ENCODE data around the gene MAML1. TPM values are rescaled to one million over a fixed set of nuclear protein-coding genes. Genes with fewer than 3 reads are reported as not detected.
"Not testable (repeated sequence)": the region's sequence is repeated elsewhere in the genome, so short reads cannot be mapped to it uniquely, and the experiment has no call there.

Gene MAML1
- polyA plus RNA-seq, 1 donor from 2014 or later, result 6.8 TPM

DNA sequence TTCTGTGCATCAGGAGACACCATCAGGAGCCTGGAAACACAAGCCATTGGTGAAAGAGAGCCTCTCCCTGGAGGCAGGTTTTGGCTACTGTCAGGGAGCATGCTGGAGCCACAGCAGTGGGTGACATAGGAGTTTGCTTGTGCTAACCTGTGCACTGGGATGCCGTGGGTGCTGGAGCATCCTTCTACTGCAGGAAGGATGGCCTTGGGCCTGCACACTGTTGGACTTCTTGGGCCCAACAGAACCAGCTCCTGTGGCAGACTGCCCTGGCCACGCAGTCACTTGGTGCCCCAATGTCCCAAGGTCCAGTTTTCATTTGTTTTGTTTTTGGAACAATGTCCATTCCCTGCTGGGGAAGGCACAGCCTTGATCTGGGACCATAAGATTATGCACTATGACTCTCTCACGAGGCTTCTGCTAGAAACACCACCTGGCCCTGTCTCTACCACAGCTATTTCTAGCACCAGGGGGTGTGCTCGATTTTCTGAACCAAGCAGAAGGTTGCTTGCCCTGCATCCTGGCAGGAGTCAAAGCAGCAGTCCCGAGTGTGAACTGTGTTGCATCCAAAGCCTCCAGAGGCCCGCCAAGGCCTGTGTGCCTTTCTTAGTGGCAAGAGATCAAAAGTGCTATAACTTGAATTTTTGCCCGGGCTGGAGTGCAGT, 55.7 kb downstream of the MAML1 start:
- Histone ChIP-seq H3K36me3 (ENCODE audit: insufficient read depth, low read length) (no peaks in the 10 kb centered on the region), H3K9me3 (ENCODE audit: low read length) (no peaks in the 10 kb centered on the region), H3K4me3 (ENCODE audit: low read length) (no peak overlapping the region), H3K4me2 (ENCODE audit: low read length) (no peak overlapping the region), H3K79me2 (replicated peaks; ENCODE audit: insufficient read depth, low read length) (no peaks in the 10 kb centered on the region), H3K9me2 (ENCODE audit: insufficient read depth, low read length) (no peaks in the 10 kb centered on the region), H4K20me1 (ENCODE audit: insufficient read depth) (no peaks in the 10 kb centered on the region), H3F3A (ENCODE audit: insufficient read depth, low read length, poor library complexity, severe bottlenecking) (no peaks in the 10 kb centered on the region), H3K27ac (ENCODE audit: low read length) (no peak overlapping the region), H3K27me3 (ENCODE audit: insufficient read depth, low read depth, low read length) (no peaks in the 10 kb centered on the region), H3K9ac (ENCODE audit: low read length) (no peak overlapping the region), H2AFZ (ENCODE audit: low read depth, low read length) (no peak overlapping the region)
- TF ChIP-seq, protein P1, sequence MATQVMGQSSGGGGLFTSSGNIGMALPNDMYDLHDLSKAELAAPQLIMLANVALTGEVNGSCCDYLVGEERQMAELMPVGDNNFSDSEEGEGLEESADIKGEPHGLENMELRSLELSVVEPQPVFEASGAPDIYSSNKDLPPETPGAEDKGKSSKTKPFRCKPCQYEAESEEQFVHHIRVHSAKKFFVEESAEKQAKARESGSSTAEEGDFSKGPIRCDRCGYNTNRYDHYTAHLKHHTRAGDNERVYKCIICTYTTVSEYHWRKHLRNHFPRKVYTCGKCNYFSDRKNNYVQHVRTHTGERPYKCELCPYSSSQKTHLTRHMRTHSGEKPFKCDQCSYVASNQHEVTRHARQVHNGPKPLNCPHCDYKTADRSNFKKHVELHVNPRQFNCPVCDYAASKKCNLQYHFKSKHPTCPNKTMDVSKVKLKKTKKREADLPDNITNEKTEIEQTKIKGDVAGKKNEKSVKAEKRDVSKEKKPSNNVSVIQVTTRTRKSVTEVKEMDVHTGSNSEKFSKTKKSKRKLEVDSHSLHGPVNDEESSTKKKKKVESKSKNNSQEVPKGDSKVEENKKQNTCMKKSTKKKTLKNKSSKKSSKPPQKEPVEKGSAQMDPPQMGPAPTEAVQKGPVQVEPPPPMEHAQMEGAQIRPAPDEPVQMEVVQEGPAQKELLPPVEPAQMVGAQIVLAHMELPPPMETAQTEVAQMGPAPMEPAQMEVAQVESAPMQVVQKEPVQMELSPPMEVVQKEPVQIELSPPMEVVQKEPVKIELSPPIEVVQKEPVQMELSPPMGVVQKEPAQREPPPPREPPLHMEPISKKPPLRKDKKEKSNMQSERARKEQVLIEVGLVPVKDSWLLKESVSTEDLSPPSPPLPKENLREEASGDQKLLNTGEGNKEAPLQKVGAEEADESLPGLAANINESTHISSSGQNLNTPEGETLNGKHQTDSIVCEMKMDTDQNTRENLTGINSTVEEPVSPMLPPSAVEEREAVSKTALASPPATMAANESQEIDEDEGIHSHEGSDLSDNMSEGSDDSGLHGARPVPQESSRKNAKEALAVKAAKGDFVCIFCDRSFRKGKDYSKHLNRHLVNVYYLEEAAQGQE (IDR thresholded peaks at IDR 0.05; ENCODE audit: borderline replicate concordance), result no peak
- TF ChIP-seq RAD21 (conservative IDR thresholded peaks at IDR 0.05) (no peak), SMC3 (conservative IDR thresholded peaks at IDR 0.05; ENCODE audit: poor library complexity) (no peak)

- H3K27ac ChIP-seq (ENCODE audit: low read length); H3K4me3 ChIP-seq (ENCODE audit: low read length); H3K9me3 ChIP-seq (ENCODE audit: low read length); H3K9ac ChIP-seq (ENCODE audit: low read length); H3K27me3 ChIP-seq (ENCODE audit: insufficient read depth, low read depth, low read length); H3K36me3 ChIP-seq (ENCODE audit: insufficient read depth, low read length); H3K9me2 ChIP-seq (ENCODE audit: insufficient read depth, low read length); H4K20me1 ChIP-seq (ENCODE audit: insufficient read depth); H3K79me2 ChIP-seq (replicated peaks; ENCODE audit: insufficient read depth, low read length); H3K4me2 ChIP-seq (ENCODE audit: low read length); H2AFZ ChIP-seq (ENCODE audit: low read depth, low read length); H3F3A ChIP-seq (ENCODE audit: insufficient read depth, low read length, poor library complexity, severe bottlenecking): not testable (repeated sequence)
Measured at GRCh38 chr5:179789278-179789677, 56.7 kb downstream of the MAML1 start.

- Histone ChIP-seq H3K36me3 (ENCODE audit: insufficient read depth, low read length) (no peaks in the 10 kb centered on the region), H3K9me2 (ENCODE audit: insufficient read depth, low read length) (no peaks in the 10 kb centered on the region), H3K27ac (ENCODE audit: low read length) (no peak overlapping the region)
Measured at GRCh38 chr5:179791881-179792611, 59.4 kb downstream of the MAML1 start.

More at GRCh38 chr5:179791881-179792611, 59.4 kb downstream of the MAML1 start:
- H2AFZ ChIP-seq (ENCODE audit: low read depth, low read length), result no peak overlapping the region
- no peaks in the 10 kb centered on the region for H4K20me1 ChIP-seq (ENCODE audit: insufficient read depth)
- no peak overlapping the region for H3K9ac ChIP-seq (ENCODE audit: low read length)
- no peak overlapping the region for H3K4me3 ChIP-seq (ENCODE audit: low read length)
- TF ChIP-seq EP300 (conservative IDR thresholded peaks at IDR 0.05; ENCODE audit: poor library complexity, severe bottlenecking) (no peak), SMC3 (conservative IDR thresholded peaks at IDR 0.05; ENCODE audit: poor library complexity) (no peak), EZH2 (IDR thresholded peaks at IDR 0.05; ENCODE audit: borderline replicate concordance, insufficient read depth, low read length, poor library complexity, severe bottlenecking) (no peak), TAF1 (IDR thresholded peaks at IDR 0.05; ENCODE audit: low read depth) (no peak), CTCF (IDR thresholded peaks at IDR 0.05; ENCODE audit: poor library complexity, severe bottlenecking) (no peak), POLR2AphosphoS5 (IDR thresholded peaks at IDR 0.05) (no peak), RAD21 (conservative IDR thresholded peaks at IDR 0.05) (no peak), MXI1 (conservative IDR thresholded peaks at IDR 0.05; ENCODE audit: poor library complexity, severe bottlenecking) (no peak)
- TF ChIP-seq, protein P1 (IDR thresholded peaks at IDR 0.05; ENCODE audit: borderline replicate concordance), result no peak
- H3K4me2 ChIP-seq (ENCODE audit: low read length), result no peak overlapping the region
- H3K27me3 ChIP-seq (ENCODE audit: insufficient read depth, low read depth, low read length), result no peaks in the 10 kb centered on the region
- no peaks in the 10 kb centered on the region for H3K79me2 ChIP-seq (replicated peaks; ENCODE audit: insufficient read depth, low read length)
- H3K9me3 ChIP-seq (ENCODE audit: low read length), result no peaks in the 10 kb centered on the region
- H3F3A ChIP-seq (ENCODE audit: insufficient read depth, low read length, poor library complexity, severe bottlenecking), result no peaks in the 10 kb centered on the region

Data from neural cell (in vitro differentiated cells).